GM21360 (cell line): ENCODE results near the gene DIP2C.

Source experiments
- ATAC-seq: cut with Tn5 transposase; IDR thresholded peaks from one replicate; pipeline ENCODE4 v1.9.1; 2021; ENCODE audit warnings: mild to moderate bottlenecking, moderate library complexity; ENCODE audit not compliant: unreplicated experiment

Gene DIP2C

GRCh38 chr10:559767-560047 lies 129.8 kb downstream of the DIP2C start:
- no peak for ATAC-seq

GRCh38 chr10:558891-559766 lies 130.3 kb downstream of the DIP2C start:
- no peak for ATAC-seq

- no peak for ATAC-seq
Measured at GRCh38 chr10:558364-558763, 131.1 kb downstream of the DIP2C start.

DNA sequence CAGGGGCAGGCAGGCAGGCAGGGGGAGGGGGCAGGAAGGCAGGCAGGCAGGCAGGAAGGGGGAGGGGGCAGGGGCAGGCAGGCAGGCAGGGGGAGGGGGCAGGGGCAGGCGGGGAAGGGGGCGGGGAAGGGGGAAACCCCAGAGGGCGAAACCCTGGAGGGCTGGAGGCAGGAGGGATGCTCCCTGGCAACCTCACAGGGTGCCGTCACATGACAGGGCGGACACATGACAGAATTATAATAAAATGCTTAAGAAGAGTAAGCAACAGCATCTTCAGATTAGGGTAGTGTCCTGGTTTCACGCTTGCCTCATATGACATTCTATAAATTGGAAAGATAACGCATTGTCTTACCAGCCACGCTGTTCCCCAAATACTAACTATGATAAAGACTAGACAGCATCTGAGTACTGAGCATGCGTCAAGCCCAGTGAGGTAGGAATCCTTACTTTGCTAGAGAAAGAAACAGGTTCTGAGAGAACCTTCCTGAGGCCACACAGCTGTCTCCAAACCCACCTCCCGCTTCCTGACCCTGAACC lies 131.6 kb downstream of the DIP2C start:
- ATAC-seq, result no peak

DNA sequence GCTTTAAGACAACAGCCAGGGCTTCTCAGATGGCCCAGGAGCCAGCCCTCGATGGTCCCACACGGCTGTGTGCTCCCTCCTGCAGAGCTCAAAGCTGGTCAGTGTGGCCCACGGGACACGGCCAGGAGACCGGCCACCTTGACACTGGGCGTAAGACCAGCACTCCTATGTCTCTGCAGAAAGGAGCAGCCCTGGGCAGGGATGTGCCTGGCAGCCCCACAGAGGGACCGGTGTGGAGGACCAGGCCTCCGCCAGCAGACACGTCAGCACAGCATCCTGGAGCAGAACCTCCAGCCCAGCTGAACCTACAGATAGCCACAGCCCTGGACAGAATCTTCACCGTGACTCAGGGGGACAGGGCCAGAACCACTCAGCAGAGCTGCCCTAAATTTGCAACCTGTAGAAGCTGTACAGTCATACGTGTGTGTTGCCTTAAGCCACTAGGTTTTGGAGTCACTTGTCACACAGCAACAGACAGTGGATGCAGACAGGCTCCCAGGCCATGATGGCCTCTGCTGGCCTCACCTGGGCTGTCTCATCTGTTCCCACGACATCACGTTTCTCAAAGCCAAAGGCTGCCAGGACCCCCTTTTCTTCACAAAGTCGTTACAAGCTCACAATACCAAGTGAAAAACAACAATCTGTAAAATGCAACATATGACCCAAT lies 132.4 kb downstream of the DIP2C start:
- no peak for ATAC-seq

DNA sequence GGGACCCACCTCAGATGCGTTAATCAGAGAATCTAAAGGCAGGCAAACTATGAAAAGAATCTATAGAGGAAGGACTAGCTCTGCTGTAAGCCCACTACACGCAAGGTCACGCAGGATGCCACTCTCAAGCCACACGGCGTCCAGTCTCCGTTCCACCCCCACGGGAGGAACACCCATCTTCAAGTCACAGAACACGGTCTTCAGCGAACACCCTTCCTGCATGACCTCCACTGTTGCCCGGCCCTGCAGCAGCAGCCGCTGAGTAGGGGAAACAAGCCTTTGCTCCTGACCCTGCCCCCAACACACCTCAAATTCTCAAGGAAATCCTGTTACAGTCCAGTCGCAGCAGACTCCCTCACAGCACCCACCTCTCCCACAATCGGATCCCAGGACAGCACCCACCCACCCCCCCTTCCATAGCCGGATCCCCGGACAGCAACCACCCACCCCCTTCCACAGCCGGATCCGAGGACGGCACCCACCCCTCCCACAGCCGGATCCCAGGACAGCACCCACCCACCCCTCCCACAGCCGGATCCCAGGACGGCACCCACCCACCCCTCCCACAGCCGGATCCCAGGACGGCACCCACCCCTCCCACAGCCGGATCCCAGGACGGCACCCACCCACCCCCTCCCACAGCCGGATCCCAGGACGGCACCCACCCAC lies 133.7 kb downstream of the DIP2C start:
- ATAC-seq, result no peak

- no peak for ATAC-seq
Measured at GRCh38 chr10:555281-555680, 134.2 kb downstream of the DIP2C start.

- no peak for ATAC-seq
Measured at GRCh38 chr10:554182-554848, 135.2 kb downstream of the DIP2C start.

DNA sequence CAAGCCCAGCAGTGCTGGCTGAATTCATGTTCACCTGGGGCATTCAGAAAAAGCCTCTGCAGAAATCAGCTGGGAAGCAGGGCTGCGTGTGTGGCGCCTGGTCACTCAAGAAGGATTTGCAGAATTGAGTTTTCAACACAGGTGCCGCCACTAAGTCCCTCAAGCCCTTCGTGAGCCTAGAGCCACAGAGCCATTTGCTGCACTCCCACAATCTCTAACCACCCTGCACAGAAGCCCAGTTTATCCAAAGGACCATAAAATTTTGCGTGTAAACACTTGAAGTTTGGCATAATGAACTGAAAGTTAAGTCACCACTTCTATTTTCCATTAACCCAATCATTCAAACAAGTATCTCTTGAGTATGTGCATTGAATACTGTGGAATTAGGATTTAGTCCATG lies 136.2 kb downstream of the DIP2C start:
- no peak for ATAC-seq

DNA sequence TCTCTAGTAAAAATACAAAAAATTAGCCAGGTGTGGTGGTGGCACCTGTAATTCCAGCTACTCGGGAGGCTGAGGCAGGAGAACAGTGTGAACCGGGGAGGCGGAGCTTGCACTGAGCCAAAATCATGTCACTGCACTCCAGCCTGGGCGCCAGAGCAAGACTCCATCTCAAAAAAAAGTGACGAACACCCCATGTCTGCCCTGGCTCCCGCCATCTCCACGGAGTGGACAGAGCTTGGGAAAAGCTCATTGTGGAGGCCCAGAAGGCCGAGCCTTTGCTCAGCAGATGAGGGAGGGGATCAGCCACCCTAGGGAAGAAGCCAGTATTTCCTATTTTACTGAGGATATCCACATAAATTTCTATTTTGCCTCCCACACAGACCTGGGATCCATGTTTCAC lies 136.8 kb downstream of the DIP2C start:
- ATAC-seq, result no peak

- ATAC-seq, result no peak
Measured at GRCh38 chr10:551373-552252, 137.9 kb downstream of the DIP2C start.

- ATAC-seq, result no peak
Measured at GRCh38 chr10:550665-551372, 138.6 kb downstream of the DIP2C start.

DNA sequence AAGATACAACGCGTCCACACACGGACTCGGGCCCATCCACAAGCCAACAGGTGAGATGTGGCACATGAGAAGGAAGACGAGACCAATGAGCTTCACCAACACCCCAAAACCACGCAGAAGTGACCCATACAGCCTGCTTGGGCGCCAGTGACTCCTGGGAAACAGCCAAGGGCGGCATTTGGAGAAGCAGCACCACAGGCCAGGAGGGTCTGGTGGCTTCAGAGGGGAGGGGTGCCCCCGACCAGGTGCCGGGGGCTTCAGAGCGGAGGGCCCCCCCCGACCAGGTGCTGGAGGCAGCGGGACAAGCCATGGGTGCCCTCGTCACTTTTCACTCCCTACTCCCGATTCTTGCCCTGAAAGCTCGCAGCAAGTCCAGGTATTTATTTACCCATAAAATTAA lies 140.1 kb downstream of the DIP2C start:
- no peak for ATAC-seq

GRCh38 chr10:548238-548901 lies 141.1 kb downstream of the DIP2C start:
- ATAC-seq, result no peak

GRCh38 chr10:547591-548081 lies 141.8 kb downstream of the DIP2C start:
- ATAC-seq, result no peak

GRCh38 chr10:546971-547590 lies 142.4 kb downstream of the DIP2C start:
- no peak for ATAC-seq

DNA sequence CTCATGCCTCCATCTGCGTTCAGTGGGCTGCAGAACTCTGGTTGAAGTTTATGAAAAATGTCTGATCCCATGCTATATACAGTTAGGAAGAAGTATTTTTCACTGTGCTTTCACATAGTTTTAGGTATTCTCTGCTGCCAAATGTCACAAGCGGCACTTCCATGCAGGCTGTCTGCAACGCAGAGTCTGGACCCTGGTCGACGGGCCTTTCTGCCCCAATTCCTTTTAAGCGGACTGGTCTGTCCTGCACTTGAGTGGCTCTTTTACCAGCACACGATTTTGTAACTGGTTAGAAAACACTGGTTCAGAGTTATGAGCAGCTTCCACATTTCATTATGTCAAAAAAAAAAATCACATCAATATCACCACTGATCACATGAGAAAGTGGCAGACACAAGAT lies 143.0 kb downstream of the DIP2C start:
- no peak for ATAC-seq
